Stimulated activated CD4-positive, alpha-beta T cell treated with anti-CD3 and anti-CD28 coated beads, Interleukin-1b, Interleukin-23, amount 100 ng/mL, for 48 hours (primary cell): ENCODE measurements around the gene EHF.

Source experiments
- DNase-seq: peaks from one replicate; pipeline ENCODE4 v3.0.0-alpha.2; 2020

The EHF gene

DNA sequence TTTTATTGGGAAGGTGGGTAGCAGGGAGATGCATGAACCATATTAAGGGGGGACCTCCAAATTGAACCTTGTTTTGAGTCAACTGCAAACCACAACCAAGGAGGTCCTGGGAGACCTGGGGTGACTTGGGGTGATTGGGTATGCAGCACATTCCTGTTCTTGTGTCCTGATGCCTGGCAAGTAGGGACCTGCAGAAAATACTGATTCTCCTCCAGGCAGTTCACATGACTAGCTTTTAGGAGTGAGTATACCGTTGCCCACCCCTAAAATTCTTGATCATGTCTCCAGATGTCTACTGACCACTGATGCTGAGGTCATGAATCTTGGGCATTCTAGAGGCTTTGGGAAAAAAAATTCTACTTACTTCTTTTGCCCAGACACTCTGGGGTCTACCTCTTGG lies 6.3 kb downstream of the EHF start:
- DNase-seq = no peak

DNA sequence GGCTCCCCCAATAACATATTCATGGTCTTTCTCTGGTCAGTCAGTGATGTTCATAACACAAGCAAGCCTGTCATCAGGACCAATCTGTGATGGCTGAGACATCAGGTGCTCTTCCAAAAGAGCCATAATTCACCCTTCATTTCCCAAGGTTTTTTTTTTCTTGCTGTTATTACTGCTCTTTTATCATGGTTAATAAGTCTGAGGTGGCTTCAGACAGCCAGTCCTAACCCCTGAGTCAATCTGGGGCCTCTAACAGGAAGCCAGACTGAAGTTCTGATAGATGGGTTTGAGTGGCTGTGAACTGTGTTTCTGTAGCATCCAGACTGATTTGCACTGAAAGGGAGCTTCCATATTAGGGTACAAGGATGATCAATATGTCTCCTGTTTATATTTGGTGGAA lies 8.8 kb downstream of the EHF start:
- no peak for DNase-seq

DNA sequence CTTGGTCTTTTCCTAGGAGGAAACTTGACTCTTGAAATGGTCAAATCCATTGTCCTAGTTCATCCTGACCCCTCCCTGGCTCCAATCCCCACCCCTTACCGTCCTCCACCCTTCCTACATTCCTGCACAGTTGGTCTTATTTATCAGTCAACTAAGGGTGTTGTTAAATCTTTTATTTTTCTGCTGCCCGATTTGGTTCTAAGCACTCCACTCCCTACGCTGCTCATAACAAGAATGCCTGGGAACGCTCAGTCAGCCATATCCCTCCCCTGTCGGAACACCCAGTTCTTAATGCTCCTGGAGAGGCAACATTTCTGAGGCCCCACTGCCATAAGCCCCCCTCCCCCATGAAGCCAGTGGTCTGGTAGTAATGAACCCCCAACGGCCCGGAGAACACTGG lies 9.7 kb downstream of the EHF start:
- no peak for DNase-seq

DNA sequence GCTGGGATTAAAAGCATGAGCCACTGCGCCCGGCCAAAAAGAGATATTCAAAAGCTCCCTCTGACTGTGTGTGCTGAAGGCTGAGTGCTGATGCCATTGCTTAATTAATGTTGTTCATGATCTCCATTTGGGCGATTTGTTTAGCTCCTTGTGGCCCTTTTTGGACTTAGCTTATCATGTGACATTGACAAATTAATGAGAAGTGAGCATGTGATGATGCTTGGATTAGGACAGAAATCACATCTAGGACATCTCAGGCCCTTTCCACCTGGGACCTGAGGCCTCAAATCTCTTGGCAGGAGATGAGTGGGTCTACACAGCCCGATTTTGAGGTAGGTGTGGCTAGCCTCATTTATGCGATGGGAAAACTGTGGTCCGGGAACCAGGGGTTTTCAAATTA lies 10.4 kb downstream of the EHF start:
- DNase-seq = no peak

DNA sequence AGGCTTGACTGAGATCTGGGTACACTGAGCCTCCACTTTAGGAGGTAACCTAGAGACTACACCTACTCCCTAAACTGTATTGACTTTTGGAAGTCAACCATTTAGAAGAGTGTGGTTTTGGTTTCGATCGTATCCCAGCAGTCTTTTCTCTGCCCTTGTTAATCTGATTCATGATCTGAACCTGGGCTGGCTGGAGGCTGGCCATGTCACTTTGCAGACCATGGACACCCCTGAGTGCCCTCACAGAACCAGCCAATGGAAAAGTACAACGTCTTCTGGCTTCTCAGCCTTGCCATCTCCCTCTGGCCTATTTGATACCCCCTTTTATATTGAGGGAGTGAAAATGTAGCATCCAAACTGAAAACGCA lies 10.8 kb downstream of the EHF start:
- no peak for DNase-seq

DNA sequence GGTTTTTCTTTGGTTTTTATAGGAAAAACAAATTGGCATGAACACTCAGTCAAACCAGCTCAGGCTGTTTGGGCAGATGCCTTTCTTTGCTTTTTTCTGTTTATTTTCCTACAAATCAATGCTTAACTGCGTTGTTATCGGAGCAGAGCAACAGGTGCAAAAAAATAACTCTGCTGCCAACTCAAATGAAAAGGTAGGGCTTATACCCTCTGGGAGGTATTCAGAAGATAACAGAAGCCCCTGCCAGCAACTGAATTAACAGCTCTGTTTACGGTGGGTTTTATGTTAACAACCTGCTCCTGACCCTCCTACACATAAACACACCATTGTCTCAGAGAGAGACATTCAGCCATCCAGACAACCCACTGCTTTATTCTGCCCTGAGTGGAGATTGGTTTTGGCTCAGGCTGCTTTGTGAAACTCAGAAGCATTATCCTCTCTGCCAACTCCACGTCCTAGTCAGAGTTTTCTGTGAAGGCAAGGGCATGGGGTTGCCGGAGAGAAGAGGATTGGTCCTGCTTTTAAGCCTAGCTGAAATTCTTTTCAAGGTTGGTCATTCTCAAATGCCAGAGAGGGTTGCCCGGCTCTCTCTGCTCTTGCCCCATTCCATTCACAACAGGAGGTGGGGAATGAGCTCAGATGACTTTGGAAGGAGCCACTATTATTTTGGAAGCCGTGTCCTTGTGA lies 11.4 kb downstream of the EHF start:
- no peak for DNase-seq

DNA sequence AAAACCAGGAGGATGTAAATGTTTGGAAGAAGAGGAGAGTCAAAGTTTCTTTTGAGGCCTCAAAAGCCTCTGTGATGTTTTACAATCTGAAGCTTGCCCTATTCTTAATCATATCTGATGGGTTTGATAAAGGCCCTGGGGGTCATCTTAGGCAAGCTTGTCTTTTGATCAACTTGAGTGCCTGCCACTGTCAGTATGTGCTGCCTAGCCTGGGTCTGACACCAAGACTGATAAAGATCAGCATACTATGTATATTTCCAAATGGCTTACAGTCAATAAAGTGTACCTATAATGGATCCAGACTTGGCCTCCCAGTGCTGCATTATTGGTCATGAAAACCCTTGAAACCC lies 12.7 kb downstream of the EHF start:
- no peak for DNase-seq

DNA sequence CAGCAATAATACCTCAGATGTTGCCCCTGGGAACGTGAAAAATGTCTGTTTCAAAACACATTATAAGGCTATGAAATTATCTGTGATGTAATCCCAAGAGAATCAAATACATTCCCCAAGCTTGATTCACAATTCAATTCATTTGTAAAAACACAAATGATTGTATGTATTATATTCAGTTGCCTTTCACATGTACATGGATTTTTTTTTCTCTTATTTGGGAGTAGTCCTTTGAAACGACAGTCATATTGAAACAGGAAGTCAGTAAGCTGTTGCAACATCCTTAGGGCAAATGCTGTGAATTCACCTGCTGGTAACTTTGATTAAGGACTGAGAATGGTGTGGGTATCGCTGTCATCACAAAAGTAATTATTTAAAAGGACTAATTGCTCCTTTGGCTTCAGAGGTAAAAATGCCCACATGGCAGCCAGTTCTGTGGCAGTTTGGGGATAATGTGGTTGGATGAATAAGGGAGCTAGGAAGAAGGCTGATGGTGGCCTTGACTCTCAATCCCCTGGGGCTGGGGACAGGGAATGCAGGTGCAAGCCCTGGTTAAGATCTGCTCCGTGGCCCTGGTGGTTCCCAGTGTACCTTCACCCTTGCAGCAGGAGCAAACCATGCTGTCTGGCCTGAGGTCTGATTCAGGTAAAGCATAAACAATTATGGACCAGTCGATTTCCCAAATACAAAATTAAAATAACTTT lies 13.2 kb downstream of the EHF start:
- no peak for DNase-seq

DNA sequence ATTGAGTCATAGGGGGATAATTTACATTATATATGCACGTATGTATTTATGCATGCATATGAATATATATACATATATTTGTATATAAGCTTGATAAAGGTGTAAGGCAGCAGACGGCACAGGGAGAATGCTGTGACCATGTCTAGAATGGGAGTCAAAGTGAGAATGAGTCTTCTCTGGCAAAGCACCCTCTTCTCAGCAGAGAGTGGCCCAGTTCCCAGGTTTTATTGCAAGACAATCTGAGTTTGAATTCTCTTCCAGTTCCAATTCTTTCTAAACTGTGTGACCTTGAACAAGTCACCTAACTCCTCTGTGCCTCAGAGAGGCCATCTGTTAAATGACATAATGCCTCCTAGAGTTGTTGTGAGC lies 13.8 kb downstream of the EHF start:
- DNase-seq = no peak

DNA sequence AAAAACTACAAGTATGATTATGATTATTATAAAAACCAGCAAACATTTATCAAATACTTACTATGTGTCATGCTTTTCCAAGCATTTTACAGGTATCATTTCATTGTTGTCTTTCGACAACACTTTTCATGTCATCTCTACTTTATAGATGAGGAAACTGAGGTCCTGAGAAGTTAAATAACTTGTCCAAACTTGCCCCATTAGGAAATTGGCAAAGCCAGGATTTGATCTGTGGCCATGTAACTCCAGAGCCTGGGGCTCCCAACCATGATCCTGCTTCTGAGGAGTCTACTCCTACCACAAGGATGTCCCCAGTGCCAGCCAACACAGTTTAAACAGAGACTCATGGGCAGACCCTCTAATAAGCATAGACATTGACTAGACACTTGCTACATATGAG lies 15.2 kb downstream of the EHF start:
- no peak for DNase-seq

DNA sequence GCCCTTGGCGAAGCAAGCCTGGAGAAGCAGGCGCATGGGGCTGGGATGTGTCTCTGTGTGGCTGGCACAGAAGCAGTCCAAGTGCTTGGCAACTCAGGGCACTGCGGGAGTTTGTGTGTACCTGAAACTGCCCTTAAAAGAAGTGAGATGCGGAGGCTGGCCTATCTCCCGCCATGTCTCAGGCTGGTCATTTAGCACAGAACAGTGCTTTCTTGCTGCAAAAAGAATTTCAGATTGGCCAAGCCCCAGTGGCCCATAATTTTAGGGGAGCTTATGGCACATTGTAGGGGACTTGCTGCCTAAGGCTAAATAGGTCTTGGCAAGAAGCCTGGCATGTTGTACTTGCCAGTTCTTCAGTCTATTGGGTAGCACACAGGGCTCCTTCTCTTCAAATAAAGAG lies 16.4 kb downstream of the EHF start:
- no peak for DNase-seq

DNA sequence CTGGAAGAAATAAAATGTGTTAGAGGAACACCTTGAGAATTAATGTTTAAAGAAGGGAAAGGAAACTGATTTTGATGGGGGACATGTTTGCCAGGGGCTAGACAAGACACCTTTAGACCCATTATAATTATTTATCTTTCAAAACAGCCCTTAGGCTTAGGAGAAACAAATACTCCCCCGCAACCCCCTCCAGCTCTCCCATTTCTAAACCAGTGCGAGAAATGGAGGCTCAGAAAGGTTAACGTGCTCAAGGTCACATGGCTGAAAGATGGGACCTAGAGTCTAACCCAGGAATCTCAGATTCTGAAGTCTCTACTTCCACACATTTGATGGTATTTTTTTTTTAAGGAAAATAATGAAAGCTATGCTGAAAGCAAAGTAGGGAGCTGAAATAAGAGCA lies 18.0 kb downstream of the EHF start:
- no peak for DNase-seq

DNA sequence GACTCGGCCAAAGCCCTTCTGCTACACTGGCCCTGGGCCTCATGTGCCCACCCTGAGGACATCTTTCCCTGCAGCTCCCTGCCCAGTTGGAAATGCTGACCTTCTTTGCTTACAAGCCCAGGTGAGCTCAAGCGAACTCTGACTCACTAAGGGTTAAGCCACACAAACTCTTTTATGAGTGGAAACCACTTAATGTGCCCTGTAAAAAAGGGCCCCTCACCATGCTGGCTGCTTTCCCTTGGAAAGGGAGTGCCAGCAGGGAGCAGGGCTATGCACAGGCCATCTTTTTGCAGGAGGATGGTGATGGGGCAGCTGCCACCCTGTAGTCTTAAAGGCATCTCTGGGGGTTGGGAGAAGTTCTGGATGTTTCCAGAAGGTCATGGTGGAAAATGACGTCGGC lies 18.7 kb downstream of the EHF start:
- no peak for DNase-seq

DNA sequence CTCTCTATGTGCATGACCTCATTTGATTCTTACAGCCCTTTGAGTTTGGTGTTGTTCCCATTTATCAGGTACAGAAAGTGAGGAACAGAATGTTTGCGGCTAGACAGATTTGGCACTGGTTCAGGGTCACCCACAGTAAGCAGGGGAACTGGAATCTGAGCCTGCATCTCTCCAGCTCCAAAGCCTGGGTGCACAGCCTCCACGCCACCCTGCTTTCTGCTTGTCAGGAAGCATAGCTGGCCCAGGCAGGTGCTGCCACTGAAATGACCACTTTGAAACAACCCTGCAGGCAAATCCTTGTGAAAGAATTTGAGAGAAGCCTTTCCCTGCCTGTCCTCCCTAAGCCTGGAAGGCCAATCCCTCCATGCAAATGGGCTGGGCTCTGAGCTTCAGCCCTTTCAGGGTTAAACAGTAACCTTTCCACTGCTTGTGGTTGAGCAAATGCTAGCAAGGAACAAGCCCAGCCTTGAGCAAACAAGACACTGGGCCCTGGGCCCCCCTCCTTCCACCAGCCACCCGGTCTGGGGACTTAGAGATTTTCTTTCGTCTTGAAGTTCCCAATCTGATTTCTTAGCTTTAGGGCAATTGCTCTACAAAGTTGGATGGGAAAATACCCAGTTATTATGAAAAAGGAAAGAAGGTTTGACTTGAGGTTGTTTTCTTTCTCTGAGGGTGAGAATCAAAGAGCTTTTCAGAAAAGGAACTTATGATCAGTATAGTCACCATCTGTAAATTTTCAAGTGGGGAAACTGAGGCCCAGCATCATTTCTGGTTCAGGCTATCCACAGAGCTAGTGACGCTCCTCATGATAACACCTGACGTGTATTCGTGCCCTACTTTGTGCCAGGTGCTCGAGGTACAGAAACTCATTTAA lies 19.4 kb downstream of the EHF start:
- no peak for DNase-seq

DNA sequence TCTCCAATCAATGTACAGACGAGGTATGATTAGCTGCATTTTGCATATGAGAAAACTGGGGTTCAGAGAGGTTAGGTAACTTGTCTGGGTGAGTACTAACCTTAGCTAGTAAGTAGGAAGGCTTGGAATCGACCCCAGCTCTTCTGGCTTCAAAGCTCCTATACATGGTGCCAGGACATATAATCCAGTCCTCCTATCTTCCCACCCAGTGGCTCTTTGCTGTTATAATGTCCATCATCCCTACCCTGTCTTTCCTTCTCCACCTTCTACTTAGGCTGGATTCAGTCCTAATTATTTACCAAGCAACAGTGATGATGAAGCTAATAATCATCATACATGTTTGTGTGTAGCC lies 20.0 kb downstream of the EHF start:
- DNase-seq = no peak

DNA sequence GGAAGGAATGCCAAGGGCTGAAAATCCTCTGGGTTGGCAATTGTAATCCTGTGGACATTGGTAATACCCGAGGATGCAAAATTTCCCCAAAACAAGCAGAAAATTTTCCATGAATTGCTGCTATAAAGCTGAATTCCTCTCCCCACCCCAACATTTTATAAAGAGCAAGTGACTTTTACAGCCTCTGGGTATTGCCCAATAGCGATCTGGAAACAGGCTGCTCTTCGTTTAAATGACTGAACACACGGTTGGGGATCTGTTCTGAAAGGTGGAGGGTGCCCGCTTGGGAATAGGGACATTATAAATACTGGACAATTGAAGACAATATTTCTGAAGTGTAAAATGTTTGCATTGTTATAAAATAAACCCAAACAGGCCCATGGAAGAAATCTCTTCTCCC lies 20.6 kb downstream of the EHF start:
- DNase-seq = no peak

DNA sequence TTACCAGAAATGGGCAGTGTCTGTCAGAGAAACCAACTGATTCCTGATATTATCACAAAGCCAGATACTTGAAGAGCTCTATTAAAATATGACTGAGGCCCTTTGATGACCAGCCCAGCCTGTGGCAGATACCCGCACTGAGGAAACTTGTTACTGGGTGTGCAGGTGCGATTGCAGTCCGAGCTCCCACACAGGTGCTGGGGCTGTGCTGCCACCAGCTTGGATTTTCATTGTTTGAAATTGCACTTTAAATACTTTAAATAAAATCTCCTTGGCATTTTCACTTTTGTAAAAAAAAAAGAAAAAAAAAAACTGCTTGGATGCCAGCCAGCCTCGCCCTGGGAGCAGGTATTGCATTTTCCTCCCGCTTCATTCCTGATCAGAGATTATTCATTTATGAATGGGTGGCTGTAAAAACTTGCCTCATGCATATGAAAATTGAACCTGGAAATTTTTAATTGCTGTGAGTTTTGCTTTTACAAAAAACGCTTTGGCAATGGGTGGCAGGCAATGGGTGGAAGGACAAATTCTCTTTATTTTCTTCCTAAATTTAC lies 21.2 kb downstream of the EHF start:
- DNase-seq = no peak

DNA sequence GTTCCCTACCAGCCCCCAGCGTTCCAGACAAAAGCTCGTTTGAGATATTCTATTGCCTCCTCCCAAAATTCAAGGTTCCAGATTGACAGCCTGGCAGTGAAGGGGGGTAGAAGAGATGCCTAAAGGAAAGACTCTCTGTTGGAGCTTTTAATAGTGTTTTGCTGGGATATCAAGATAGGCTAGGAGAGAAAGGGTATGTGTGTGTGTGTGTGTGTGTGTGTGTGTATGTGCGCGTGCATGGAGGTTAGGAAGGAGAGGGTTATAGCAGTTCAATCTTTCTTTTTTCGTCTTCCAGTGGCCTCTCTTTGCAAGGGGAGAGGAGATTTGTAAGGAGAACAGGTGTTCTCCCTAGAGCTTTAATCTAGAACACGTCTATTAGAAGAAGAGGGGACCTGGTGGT lies 22.0 kb downstream of the EHF start:
- DNase-seq = no peak

DNA sequence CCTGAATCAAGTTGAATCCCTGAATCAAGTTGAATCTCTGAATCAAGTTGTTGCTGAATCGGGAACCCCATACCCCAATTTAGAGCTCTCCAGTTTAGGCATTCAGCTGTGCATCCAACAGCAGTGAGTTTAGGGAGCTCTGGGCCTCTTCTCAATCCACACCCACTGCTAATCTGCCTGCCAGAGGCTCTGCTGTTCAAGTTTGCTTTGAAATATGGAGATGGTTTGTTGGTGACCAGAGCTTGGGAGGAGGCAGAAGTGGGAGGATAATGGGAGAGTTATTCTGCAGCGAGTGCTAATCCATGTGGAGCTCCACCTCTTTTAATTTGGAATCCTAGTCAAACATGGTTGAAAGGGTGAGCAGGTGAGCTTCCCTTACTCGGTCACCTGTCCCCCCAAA lies 22.4 kb downstream of the EHF start:
- DNase-seq = no peak

DNA sequence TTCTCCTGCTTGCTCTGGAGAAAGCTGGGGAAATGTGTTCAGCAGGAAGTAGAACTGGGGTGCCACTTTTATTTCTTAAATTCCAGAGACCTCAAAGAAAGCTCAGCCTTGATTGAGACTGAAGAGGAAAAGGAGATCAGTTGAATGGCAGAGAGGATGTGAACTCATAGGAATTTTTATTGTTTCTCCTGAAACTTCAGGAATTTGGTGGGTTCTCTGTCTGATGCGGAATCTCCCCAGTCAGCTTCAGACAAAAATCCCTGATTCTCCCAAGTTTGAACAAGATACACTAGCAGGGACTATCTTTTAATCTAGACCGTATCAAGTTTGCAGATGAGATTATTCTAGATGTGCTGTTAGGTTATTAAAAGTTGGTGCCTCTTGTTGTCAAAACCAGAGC lies 23.0 kb downstream of the EHF start:
- no peak for DNase-seq

DNA sequence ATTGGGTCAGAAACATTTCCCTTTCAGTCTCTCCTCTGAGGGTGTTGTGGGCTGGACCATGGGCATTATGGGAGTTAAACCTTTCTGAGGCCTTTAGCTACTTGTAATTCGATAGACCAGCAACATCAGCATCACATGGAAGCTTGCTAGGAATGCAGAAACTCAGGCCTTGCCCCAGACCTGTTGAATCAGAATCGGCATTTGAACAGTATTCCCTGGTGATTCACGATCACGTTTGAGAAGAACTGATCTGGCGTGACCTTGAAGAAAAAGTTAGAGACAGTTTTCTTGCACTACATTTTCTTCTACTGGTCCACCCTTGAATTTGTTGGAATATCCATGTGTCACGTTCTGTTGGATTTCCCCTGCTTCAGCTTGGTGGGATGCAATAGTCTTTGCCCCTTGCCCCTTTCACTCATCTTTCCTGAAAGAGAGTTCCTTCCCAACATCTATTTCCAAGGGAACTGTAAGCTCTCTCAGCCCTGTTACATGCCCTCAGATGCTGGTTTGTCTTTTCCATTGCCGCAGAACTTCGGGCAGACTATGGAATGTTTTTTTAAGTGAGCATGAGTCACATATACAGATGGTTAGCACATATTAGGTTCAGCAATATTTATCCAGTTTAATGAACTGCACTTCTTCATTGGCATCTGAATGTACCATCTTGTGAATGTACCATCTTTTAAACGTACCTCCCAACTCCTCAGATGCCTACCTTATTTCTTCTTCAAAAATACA lies 23.9 kb downstream of the EHF start:
- DNase-seq = no peak

DNA sequence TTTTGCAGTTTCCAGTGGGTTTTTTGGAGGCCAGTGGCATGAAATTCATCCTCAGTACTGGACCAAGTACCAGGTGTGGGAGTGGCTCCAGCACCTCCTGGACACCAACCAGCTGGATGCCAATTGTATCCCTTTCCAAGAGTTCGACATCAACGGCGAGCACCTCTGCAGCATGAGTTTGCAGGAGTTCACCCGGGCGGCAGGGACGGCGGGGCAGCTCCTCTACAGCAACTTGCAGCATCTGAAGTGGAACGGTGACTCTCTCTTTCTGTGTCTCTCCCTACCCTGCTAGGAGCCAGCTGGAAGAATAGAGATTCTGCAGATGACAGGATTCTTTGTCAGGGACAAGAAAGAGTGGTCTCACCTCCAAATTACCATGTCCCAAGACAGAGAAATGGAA lies 25.5 kb downstream of the EHF start:
- no peak for DNase-seq

DNA sequence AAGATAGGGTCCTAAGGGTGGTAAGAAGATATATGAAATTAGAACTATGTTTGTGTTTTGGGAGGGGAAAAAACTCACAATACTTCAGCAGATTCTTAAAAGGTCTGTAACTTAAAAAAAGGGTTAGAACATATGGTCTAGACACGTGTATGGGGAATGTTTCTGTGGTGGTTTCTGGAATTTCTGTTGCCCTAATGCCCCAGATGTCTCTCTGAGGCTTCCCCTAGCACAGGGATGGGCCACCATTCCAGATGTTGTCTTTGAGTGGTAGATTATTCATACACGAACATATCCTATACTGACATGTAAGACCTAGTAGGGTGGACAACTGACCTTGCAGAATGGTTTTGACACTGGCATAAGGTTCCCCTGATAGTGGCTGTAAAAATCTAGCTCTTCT lies 26.2 kb downstream of the EHF start:
- DNase-seq = no peak

DNA sequence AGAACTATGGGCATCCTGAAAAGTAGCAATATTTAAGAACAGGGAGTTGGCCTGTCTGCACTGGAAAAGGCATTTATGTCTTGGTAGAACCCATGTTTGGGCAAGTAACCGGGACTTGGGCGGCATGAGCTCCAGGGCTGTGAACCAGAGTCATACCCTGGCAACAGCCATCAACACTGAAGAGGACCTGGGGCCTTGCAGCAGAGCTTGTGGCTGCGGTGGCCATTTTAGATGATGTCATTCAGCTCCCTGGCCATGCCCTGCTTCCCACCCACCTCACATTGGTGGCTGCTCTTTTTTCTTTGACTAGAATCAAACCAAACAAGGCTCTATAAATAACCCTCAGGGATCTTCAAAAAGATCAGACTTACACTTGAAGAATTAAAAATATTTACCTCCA lies 26.6 kb downstream of the EHF start:
- no peak for DNase-seq
